Ovary (tissue), 10 donors: ENCODE data around the gene KMO. TPM values are rescaled to one million over a fixed set of nuclear protein-coding genes. Genes with fewer than 3 reads are reported as not detected.
A peak's percentile ranks its signal among the peaks of the same experiment; 100 is the strongest.

ENCODE experiments used
- DNase-seq, 5 donors: peaks; one replicate each; pipeline ENCODE4 v3.0.0-alpha.2; 2019 to 2020
- H3K27ac ChIP-seq, 2 donors: fragments of 200-600 bp; one replicate each; pipeline versions ENCODE4 v1.5.1 to v1.8.0; 2019 to 2022
- H3K27me3 ChIP-seq: fragments of 200-600 bp; one replicate; pipeline ENCODE4 v1.8.0; 2022
- H3K36me3 ChIP-seq: fragments of 200-600 bp; sonication (generic); one replicate; pipeline ENCODE4 v1.5.1; 2019
- H3K4me1 ChIP-seq: one replicate; pipeline ENCODE4 v1.8.1; 2013; ENCODE audit warnings: mild to moderate bottlenecking, moderate library complexity; ENCODE audit not compliant: insufficient read depth
- H3K4me3 ChIP-seq: fragments of 200-600 bp; sonication (generic); one replicate; pipeline ENCODE4 v1.5.1; 2017
- H3K9me3 ChIP-seq, 2 donors: fragments of 200-600 bp in 1 of 2; sonication (generic) in 1 of 2; one replicate each; pipeline versions ENCODE4 v1.5.1 to v1.8.1; 2013 to 2019; ENCODE audit warnings: mild to moderate bottlenecking in 1 of 2, moderate library complexity in 1 of 2
- CTCF ChIP-seq, 3 donors: fragments of 450-650 bp in 2 of 3; fragments of 200-600 bp in 1 of 3; IDR thresholded peaks; one replicate each; pipeline versions ENCODE4 v1.5.1 to v1.8.0; 2016 to 2022; ENCODE audit warnings: antibody characterized with exemption in 3 of 3, mild to moderate bottlenecking in 1 of 3
- EP300 ChIP-seq: sonication (generic); formaldehyde crosslinking; IDR thresholded peaks from one replicate; pipeline ENCODE4 v1.6.1; 2017; ENCODE audit warnings: antibody characterized with exemption
- POLR2A ChIP-seq: fragments of 450-650 bp; IDR thresholded peaks from one replicate; pipeline ENCODE4 v1.6.1; 2017; ENCODE audit warnings: antibody characterized with exemption, mild to moderate bottlenecking, moderate library complexity
- WGBS, 3 donors: extraction: QIAGEN DNeasy Blood & Tissue Kit in 1 of 3; methylation state at CpG; one replicate each; pipeline versions ENCODE4 v1.1.5 to v1.1.7; 2013 to 2017; 5-methylcytosine and 5-hydroxymethylcytosine counted together
- intact Hi-C, 4 donors: fragments of 100-400 bp; cut with DNase I; formaldehyde crosslinking; loops; one replicate each; pipeline versions ENCODE4 v1.11.0 to v1.15.1; 2022 to 2023
- long read RNA-seq, 3 donors: library from polyadenylated mRNA in 2 of 3; unstranded in 2 of 3; transcript quantifications; one replicate each; pipeline ENCODE4 v2.0.0 and lab custom pipeline, GENCODE V29; 2021 to 2026
- polyA plus RNA-seq, 2 donors: library from polyadenylated mRNA; stranded (reverse); fragments of 200-250 nt in 1 of 2; fragments of 350-450 nt in 1 of 2; fragmentation: Illumina TruSeq in 1 of 2; extraction: RNeasy Lipid Tissue Mini Kit (QIAGEN cat#74804) in 1 of 2; gene quantifications; one replicate each; pipeline ENCODE4 v1.2.3, GENCODE V29; 2013 to 2014
- total RNA-seq, 7 donors: library from RNA; depleted of rRNA in 2 of 7; stranded (reverse); fragments of >200 nt in 2 of 7; fragmentation: NEBNext Ultra II Directional in 3 of 7; extraction: Animal tissue kit (Norgen Biotek cat#: 25700) in 3 of 7; gene quantifications; one replicate each; pipeline versions ENCODE4 v1.1.0 to v1.2.4, GENCODE V29; 2016 to 2023
- donor health status: DM: no; HTN: no; CAD: no; lungs with moderate emphysema.
- donor health status: DM: no; HTN: no; CAD: no.
- donor health status: Bipolar disorder and iron deficiency.
- donor health status: DM: yes; HTN: yes; CAD: no.
- donor health status: DM: no; HTN: no; CAD: no.
- donor health status: DM: yes; HTN: yes; CAD: no.

KMO gene
- total RNA-seq, result 1 to 10 TPM in 1 of 7 donors, under 1 TPM in 5, not detected in 1; 0.12 to 2.0 (median 0.43) TPM
- polyA plus RNA-seq, result under 1 TPM; 0.29 to 0.60 TPM
- long read RNA-seq, donor 1, full-length matches to known transcripts, result 1 of 1 reads
- long read RNA-seq, donor 1, partial matches to known transcripts, result 0 of 1 reads
- long read RNA-seq, donor 1, other reads (novel, unspliced or antisense), result 0 of 1 reads
- long read RNA-seq, donor 2, partial matches to known transcripts, result 18 of 51 reads
- long read RNA-seq, donor 2, other reads (novel, unspliced or antisense), result 33 of 51 reads
- long read RNA-seq, donor 3, partial matches to known transcripts, result 1 of 1 reads
- long read RNA-seq, donor 3, other reads (novel, unspliced or antisense), result 0 of 1 reads

GRCh38 chr1:241532162-241532531 lies at the start of gene KMO:
KMO (plus strand) TSS chr1:241532378; CDS start chr1:241532445, 67 bp downstream.
- H3K9me3 ChIP-seq, result no peaks in the 10 kb centered on the region
- no peak for TF ChIP-seq EP300
- TF ChIP-seq POLR2A, result no peak
- TF ChIP-seq CTCF (IDR thresholded peaks at IDR 0.05), result no peak
- no peak within 1 kb of the TSS for H3K27ac ChIP-seq
- intact Hi-C loops, result no loop called here
- H3K4me3 ChIP-seq, result peak within 1 kb of the TSS; percentile 32
- no peaks in the 10 kb centered on the region for H3K27me3 ChIP-seq
- no peaks in the 10 kb centered on the region for H3K4me1 ChIP-seq
- no peak for DNase-seq
- WGBS, 3 donors, result 8 to 9% (median 9%) methylated on average over 1 of the region's 1 CpG
- no peaks in the 10 kb centered on the region for H3K36me3 ChIP-seq

DNA sequence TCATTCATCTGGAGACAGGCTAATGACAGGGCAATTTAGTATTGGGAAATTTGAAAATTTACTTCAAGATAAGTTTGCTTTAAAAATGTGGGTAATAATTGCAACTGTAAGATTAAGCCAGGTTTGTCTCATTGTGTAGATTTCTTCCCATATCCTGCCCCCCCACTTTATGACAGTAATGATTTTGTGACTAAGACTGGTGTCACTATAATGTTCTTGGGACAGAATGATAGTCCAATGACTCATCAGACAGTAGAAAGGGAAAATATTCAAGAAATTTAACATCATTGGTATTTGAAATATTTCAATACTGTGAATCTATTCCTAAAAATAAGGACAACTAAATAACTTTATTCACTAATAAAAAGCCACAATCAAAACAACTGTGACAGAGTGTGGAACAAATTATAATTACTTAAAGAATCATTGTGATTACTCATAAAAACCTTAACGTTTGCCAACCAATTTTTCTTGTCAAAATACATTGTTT lies 49.4 kb upstream of the KMO start:
- DNase-seq, result no peak
- H3K9me3 ChIP-seq, result no peaks in the 10 kb centered on the region
- no peak for TF ChIP-seq EP300
- no peak for TF ChIP-seq POLR2A
- TF ChIP-seq CTCF (IDR thresholded peaks at IDR 0.05), result no peak
- H3K27me3 ChIP-seq, result no peaks in the 10 kb centered on the region
- no peak overlapping the region for H3K4me3 ChIP-seq
- H3K27ac ChIP-seq, result no peak overlapping the region
- H3K4me1 ChIP-seq, result no peaks in the 10 kb centered on the region
- H3K36me3 ChIP-seq, result no peaks in the 10 kb centered on the region
- 46 to 48% (median 47%) methylated on average over 1 of the region's 1 CpG for WGBS, 3 donors
- intact Hi-C loops, result no loop called here

GRCh38 chr1:241485145-241485544 lies 47.0 kb upstream of the KMO start:
- Histone ChIP-seq H3K36me3 (no peaks in the 10 kb centered on the region), H3K4me1 (no peaks in the 10 kb centered on the region), H3K27ac (no peak overlapping the region), H3K9me3 (no peaks in the 10 kb centered on the region), H3K27me3 (no peaks in the 10 kb centered on the region), H3K4me3 (no peak overlapping the region)
- intact Hi-C loops, result no loop called here
- TF ChIP-seq EP300 (no peak), CTCF (IDR thresholded peaks at IDR 0.05) (no peak), POLR2A (no peak)
- DNase-seq, result no peak
- WGBS, 3 donors, result 92 to 99% (median 97%) methylated on average over 3 of the region's 3 CpGs

GRCh38 chr1:241485554-241485992 lies 46.6 kb upstream of the KMO start:
- intact Hi-C loops, result no loop called here
- H3K36me3 ChIP-seq, result no peaks in the 10 kb centered on the region
- H3K9me3 ChIP-seq, result no peaks in the 10 kb centered on the region
- WGBS, 3 donors, result 85 to 88% (median 88%) methylated on average over 4 of the region's 4 CpGs
- no peaks in the 10 kb centered on the region for H3K4me1 ChIP-seq
- DNase-seq, result no peak
- TF ChIP-seq EP300, result no peak
- TF ChIP-seq POLR2A, result no peak
- no peak for TF ChIP-seq CTCF (IDR thresholded peaks at IDR 0.05)
- no peaks in the 10 kb centered on the region for H3K27me3 ChIP-seq
- no peak overlapping the region for H3K4me3 ChIP-seq
- no peak overlapping the region for H3K27ac ChIP-seq
